Brain pericyte (primary cell): ENCODE measurements around the gene SEC22B.
A peak's percentile ranks its signal among the peaks of the same experiment; 100 is the strongest.
"Not testable (repeated sequence)": the region's sequence is repeated elsewhere in the genome, so short reads cannot be mapped to it uniquely, and the experiment has no call there.

ENCODE experiments used
- DNase-seq: peaks from one replicate; pipeline ENCODE4 v3.0.0-alpha.2; 2012; ENCODE audit warnings: low read depth, low spot score

SEC22B gene

DNA sequence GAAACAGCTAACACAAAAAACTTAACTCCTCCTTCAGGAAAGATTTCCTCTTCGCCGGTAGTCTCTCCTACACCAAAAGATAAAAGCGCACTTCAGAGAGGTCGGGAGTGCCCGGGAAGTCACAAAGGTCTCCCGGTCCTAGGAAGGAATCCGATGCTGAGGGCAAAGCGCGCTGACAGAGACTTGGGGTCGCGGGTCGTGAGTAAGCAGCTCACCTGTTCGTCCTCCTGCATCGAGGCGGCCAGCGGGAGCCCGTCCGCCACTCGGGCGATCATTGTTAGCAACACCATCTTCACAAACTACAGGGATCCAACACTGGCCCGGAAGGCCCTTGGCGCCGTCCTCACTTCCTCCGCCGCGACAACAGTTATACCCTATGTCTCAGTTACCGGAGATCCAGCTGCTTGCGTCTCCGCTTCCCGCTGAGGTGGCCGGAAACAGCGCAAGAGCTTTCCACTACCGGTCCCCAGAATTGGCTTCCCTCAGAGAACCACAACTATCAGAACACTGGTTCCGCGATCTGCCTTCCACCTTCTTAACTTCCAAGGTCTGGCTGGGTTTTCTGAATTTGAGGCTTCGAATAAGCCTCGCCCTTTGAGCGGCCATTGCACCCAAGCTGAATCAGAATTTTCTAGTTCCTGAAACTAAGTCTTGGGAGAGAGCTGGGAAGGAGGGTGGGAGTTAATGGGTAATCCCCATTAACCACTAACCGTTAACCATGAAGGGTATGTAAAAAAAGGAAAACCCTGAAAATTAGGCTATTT lies at the start of gene SEC22B:
TSS of gene SEC22B (minus strand) at position 429 of the 764 bp plus-strand sequence. CDS start at position 290, 139 bp downstream.
- DNase-seq: peak; percentile 77

DNA sequence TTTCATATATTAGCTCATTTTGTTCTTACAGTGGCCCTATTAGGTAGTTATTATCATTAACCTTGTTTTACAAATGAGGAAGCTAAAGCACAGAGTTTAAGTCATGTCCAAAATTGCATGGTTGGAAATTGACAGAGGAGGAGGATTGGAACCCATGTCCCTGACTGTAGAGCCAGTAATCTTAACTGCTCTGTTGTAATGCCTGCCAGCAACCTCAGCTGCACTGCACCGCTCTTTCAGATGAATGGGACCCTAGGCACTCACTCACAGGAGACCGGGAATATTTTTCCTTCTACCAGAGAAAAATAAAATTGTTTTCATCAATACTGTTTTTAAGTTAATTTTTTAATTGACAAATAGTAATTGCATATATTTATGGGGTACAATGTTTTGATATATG lies 41.6 kb upstream of the SEC22B start:
- DNase-seq: not testable (repeated sequence)

DNA sequence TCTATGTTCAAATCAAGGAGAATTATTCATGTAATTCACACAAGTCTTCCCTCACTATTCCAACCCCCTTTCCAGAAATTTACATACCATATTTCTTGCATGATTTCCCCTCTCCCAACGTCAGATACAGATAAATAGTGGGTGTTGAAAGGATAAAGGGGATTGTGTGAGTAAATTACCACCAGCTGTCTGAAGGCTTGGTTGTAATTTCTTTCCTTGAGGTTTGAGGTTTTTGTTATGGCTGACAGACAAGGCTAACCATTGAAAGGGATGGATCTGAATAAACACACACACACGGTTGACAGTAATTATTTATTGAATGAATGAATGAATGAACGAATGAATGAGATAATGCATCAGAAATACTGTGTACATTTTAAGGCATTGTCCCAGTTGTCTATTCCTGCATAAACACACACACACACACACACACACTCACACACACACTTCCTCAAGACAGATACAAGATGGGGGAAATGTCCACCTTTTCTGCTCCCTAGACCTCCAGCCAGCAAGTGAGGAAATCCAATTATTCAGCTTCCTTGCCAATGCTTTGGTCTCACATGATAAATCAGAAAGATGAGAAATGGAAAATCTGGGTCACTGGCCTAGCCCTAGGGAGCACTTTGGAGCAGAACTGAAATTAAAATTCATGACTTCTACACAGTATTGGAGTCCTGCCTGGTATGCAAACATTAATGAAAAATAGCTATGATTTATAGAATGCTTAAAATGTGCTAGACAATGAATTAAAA lies 41.0 kb upstream of the SEC22B start:
- DNase-seq: not testable (repeated sequence)

DNA sequence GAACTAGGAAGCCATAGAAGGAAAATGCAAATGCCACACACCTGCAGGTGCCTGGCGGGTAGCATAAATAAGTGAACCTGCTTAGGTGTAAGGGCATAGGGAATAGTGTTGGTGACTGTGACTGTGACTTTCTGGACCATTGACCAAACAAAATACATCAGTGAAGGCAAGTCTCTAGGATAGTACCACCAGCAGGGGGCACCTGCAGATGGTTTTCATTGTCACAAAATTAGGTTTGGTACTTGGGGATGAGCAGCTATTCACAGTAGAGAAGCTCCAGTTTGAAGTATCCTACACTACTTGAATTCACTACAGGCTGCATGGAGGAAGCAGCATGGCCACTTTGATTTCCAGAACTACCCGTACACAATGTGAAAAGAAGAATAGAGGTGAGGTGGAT lies 37.3 kb upstream of the SEC22B start:
- not testable (repeated sequence) for DNase-seq

DNA sequence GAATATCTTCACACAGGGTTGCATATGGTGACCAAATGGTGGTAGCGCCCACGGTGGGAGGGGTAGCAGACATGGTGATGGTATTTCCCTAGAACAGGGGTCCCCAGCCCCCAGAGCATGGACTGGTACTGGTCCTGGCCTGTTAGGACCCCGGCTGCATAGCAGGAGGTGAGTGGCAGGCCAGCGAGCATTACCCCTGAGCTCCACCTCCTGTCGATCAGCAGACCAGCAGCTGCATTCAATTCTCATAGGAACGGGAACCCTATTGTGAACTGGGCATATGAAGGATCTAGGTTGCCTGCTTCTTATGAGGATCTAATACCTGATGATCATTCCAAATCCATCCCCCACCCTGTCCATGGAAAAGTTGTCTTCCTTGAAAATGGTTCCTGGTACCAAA lies 34.4 kb upstream of the SEC22B start:
- DNase-seq: not testable (repeated sequence)

DNA sequence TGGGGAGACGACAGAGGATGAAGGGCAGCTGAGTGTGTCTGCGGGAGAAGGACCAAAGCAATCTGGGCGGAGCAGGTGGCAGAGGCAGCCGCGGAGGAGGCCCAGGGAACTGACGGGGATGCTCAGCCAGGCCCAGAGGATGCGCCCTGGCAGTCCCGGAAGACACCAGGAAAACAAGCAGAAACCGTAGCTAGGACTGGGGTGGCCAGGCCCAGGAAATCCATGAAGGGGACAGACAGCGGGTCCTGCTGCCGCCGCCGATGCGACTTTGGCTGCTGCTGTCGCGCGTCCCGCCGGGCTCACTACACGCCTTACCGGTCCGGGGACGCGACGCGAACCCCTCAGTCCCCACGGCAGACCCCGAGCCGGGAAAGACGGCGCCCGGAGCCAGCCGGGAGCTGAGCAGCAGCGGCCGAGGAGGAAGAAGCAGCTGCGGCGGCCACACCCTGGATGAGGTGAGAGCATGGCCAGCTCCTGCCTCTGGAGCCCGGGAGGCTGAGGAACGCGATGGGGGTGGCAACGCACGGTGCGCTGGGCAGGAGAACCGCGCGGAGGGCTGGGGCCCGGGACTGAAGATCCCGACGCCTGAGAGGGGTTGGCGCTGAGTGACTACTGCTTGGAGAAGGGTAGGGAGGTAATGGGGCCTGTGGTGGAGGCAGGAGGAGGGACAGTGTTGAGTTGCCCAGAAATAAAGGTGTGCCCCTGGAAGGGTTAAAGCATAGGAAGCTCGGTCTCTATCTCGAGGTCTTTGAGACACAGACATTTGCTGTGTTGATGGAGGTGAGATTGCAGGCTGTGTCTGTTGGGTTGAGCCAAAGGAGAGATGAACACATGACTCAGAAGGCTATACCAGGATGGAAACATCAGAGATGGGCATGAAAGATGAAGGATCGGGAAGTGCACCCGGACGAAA lies 20.8 kb upstream of the SEC22B start:
- DNase-seq: not testable (repeated sequence)

DNA sequence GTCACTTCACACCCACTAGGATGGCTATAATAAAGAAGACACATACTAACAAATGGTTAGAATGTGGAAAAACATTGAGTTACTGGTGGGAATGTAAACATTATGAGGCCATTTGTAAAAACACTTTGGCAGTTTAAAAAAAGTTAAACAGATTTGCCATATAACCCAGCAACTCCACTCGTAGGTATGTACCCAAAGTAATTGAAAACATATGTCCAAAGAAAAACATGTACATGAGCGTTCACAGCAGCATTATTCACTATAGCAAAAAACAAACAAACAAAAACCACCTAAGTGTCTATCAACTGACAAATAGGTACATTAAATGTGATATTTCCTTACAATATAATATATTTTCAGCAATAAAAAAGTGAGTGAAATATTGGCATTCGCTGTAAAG lies 12.3 kb upstream of the SEC22B start:
- DNase-seq: not testable (repeated sequence)

DNA sequence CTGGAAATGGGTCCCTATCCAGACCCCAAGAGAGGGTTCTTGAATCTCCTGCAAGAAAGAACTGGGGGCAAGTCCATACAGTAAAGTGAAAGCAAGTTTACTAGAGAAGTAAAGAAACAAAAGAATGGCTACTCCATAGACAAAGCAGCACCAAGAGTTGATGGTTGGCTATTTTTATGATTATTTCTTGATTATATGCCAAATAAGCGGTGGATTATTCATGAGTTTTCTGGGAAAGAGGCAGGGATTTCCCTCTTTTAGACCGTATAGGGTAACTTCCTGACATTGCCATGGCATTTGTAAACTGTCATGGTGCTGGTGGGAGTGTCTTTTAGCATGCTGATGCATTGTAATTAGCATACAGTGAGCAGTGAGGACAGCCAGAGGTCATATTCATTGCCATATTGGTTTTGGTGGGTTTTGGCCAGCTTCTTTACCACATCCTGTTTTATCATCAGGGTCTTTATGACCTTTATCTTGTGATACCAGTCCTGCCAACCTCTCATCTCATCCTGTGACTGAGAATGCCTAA lies 5.9 kb upstream of the SEC22B start:
- DNase-seq: not testable (repeated sequence)

DNA sequence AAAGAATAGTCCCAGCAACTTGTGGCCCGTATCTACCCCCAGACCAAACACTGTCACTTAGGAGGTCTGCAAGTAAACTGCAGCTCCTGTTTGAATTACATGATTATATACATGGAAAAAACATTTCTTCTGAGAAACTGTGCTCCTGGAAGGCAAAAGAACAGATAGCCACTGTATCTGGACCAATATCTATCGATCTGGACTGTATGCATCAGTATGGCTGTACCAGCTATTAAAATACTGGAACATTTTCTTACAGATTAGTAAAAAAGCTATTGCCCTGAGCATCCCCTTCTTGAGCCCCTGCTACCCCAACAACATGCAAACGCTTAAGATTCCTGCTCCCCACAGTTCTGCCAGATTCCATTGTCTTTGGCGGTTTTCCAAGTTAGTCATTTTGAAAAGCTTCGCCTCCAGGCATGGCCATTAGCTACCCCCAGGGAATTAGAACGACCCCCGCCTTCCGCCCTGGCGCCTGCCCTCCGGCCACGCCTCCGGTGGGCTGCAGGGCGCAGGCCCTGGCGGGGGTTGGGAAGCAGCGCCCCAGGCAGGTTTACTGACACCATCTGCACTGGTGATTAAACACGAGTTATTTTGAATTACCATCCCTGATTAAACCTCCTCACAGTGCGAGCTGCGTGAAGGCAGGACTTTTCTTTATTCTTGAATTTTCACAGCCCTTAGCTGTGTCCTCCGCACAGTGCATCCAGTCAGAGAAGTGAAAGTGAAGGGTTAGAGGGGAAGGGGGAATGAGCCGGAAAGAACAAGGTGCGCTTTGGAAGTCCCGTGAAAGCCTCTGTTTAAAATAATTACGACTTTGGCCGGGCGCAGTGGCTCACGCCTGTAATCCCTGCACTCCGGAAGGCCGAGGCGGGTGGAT lies 3.7 kb upstream of the SEC22B start:
- DNase-seq: peak; percentile 6

DNA sequence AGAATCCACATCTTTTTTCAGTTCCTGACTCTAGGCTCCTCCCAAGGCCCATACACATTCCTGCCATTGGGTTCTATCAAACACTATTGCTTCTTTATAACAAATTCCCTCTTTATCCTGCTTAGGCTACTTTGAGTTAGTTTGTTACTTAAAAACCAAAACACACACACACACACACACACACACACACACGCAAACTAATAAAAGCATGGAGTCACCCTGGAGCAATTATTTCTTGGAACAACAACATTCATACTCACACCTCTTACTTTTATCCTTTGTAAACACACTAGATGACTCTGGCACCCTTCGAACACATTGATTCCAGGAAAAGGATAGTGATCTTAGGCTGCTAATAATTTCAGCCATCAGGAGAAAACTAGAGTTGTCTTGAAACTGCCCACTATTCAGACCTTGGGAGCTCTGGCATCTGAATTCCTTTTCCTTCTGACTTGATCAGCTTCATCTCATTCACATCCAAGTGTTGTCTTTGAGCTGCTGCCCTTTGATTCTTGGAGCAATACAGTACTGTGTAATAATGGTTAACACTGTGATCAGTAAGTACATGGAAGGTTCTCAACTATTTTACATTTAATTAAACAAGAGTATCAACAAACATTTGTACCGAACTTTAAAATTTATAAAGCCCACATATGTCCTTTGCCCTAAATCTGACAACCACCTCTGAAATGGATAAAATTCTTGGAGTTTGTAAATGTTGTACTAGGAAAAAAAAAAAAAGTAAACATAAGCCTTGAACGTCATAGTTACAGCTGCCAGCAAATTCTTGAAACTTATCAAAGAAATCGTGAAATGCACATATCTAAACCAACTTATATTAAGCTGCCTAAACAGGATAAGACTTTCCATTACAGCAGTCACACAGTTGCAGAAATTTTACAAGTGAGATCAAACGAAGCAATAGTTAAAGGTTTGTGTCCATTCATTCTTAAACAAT lies 2.8 kb upstream of the SEC22B start:
- DNase-seq: peak; percentile 13

DNA sequence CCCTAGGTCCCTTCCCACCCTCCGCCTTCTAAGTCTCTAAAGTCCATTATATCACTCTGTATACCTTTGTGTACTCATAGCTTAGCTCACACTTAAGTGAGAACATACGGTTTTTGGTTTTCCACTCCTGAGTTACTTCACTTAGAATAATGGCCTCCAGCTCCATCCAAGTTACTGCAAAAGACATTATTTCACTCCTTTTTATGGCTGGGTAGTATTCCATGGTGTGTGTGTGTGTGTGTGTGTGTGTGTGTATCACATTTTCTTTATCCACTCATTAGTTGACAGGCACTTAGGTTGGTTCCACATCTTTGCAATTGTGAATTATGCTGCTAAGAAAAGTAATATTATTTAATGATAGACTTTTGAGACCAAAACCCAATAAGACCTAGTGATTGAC lies 1.7 kb upstream of the SEC22B start:
- DNase-seq: not testable (repeated sequence)

DNA sequence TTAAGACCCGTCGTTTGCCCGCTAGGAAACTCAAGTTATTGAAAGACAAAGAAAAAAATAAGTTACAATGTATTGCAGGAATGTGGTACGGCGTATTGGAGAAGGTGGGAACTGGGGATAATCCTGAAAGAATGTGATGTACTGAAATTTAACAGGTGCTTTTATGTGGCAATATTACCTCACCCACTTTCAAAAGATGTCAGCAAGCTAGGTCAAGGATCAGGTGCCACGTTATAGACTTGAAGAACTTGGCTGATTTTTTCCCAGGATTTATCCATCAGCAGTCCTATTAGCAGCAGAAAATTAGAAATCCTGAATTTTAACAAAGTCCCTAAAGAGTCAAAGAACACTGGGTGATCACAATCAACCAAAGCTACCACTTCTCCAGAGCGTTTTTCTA lies 632 bp downstream of the SEC22B start:
- DNase-seq: not testable (repeated sequence)

DNA sequence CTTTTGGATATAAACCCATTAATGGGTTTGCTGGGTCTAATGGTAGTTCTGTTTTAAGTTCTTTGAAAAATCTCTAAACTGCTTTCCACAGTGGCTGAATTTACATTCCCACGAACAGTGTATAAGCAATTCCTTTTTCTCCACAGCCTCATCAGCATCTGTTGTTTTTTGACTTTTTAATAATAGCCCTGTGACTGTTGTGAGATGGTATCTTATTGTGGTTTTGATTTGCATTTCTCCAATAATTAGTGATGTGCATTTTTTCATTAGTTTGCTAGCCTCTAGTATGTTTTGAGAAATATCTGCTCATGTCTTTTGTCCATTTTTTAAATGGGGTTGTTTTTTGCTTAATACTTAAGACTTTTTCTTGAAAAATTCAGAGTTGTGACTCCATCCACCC lies 11.6 kb downstream of the SEC22B start:
- not testable (repeated sequence) for DNase-seq

DNA sequence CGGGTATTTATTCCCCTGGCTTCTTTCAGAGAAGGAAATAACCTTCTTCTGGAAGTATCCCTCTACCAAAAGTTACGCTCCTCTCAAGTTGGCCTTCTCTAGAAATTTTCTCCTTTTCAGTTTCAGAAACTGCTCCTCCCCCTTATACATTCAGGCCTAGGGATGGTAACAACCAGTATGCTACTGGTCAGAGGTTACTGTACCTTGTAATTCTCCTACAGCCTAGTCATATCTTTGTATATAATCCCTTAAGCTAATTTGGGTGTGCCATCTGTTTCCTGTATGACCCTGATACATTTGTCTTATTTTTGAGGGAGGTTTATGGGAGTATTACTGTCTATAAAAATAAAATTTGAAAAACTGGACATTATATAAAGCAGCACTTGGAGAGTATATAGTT lies 14.3 kb downstream of the SEC22B start:
- DNase-seq: not testable (repeated sequence)

DNA sequence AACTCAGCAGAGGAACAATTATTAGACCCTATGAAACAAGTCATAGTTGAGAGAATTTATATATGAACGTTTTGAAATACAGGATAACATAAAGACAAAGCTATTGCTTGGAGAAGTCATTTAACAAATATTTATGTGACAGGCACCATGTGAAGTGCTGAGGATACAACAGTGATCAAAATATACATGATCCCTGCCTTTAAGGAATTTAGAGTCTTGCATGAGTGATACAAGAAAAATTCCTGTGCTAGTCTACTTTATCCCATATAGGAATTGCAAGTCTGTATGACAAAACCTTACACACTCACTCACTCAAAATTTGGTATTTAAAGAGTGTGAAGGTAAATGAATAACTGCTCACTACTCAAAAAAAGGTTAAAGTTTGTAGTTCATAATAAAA lies 17.8 kb downstream of the SEC22B start:
- not testable (repeated sequence) for DNase-seq

DNA sequence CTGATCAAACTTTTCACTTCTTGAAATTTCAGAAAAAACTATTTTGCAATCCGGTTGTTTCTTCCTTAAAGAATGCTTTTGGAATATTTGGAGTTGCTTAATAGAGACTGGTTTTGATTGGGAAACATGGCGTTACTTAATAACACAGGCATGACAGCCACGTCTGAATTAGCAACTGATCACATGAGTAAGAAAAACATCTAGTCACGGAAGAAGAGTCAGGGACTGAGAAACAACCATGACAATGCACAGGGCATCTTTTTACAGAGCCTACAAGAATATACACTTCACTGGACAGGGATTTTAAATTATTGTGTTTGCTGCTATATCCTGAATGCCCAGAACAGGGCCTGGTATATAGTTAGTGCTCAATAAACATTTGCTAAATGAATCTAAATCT lies 18.2 kb downstream of the SEC22B start:
- not testable (repeated sequence) for DNase-seq

DNA sequence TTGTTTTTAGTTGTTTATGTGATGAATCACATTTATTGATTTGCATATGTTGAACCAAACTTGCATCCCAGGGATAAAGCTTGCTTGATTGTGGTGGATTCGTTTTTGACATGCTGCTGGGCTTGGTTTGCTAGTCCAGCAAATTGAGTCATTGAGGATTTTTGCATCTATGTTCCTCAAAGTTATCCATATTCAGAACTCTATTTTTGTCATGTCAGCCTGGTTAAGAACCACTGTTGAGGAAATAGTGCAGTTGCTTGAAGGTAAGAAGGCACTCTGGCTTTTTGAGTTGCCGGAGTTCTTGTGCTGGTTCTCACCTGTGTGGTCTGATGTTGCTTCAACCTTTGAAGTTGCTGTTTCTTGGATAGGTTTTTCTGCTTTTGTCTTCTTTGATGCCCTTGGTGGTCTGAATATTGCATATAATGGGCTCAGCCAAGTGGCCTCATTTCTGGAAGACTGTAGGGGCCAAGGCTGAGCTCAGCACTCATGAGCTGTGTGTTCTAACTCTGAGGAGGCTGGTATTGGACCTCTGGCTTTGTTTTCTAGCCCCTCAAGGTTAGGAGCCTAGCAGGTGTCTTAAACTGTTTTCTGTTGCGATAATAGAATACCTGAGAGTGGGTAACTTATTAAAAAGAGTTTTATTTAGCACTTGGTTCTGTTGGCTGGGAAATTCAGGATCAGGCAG lies 26.0 kb downstream of the SEC22B start:
- DNase-seq: not testable (repeated sequence)

DNA sequence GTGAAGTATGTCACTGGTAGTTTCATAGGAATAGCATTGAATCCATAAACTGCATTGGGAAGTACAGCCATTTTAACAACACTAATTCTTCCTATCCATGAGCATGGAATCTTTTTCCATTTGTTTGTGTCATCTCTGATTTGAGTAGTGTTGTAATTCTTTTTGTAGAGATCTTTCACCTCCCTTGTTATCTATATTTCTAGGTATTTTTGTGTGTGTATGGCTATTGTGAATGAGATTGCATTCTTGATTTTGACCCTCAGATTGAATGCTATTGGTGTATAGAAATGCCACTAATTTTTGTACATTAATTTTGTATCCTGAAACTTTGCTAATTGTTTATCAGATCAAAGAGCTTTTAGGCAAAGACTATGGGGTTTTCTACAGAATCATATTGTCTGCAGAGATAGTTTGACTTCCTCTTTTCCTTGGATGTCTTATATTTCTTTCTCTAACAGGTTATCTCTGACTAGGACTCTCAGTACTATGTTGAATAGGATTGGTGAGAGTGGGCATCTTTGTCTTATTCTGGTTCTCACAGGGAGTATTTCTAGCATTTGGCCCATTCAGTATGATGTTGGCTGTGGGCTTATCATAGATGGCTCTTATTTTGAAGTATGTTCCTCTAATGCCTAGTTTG lies 26.8 kb downstream of the SEC22B start:
- not testable (repeated sequence) for DNase-seq
